Measurements from ENCODE around the gene NCAPG2. TPM values are rescaled to one million over a fixed set of nuclear protein-coding genes. Genes with fewer than 3 reads are reported as not detected.

The NCAPG2 gene
- total RNA-seq (2021), result 98.6 and 99.4 TPM in 2 replicates
- long read RNA-seq, transcript NCAPG2-201 (28 exons, 3,930 nt), result major isoform, 267 of 552 reads
- long read RNA-seq, transcript NCAPG2-203 (29 exons, 3,957 nt), result minor isoform, 27 of 552 reads
- long read RNA-seq, partial matches to known transcripts, result 68 of 552 reads
- long read RNA-seq, other reads (novel, unspliced or antisense), result 190 of 552 reads

GRCh38 chr7:158704524-158705233 is at the start of gene NCAPG2:
Gene NCAPG2, minus strand, starts transcription at chr7:158704804. Its CDS starts 2,905 bp downstream, at chr7:158701899.
- Histone ChIP-seq H2BK20ac (ENCODE audit: low read depth, low read length, poor library complexity, severe bottlenecking) (no peak within 1 kb of the TSS), H3K9ac (ENCODE audit: extremely low read depth, insufficient read length, low read length) (peak within 1 kb of the TSS; percentile 90), H2BK5ac (ENCODE audit: insufficient read length, low read length) (no peak within 1 kb of the TSS), H3K27ac (ENCODE audit: insufficient read length, low read depth, low read length) (no peak within 1 kb of the TSS), H3K9me3 (ENCODE audit: control insufficient read depth, low read depth, low read length) (peaks cover 10% of the 10 kb centered on the region), H4K8ac (replicated peaks; ENCODE audit: insufficient read length, low read depth, low read length) (no peak within 1 kb of the TSS), H3K27me3 (ENCODE audit: insufficient read depth, low read length) (no peaks in the 10 kb centered on the region), H3K4me2 (ENCODE audit: insufficient read depth, insufficient read length, low read length) (peak within 1 kb of the TSS; percentile 89), H3K56ac (ENCODE audit: insufficient read length, low read depth, low read length) (no peak within 1 kb of the TSS), H3K23ac (ENCODE audit: insufficient read length, low read depth, low read length) (no peak within 1 kb of the TSS), H3K79me2 (ENCODE audit: insufficient read depth, low read length) (peaks cover 16% of the 10 kb centered on the region; the same call in 1 of the 2 replicates), H3K4me1 (ENCODE audit: insufficient read depth, low read length) (peaks cover 3% of the 10 kb centered on the region), H3K14ac (ENCODE audit: insufficient read depth, low read length) (peak within 1 kb of the TSS; percentile 95), H3K4ac (ENCODE audit: low read depth, low read length) (no peak within 1 kb of the TSS), H4K20me1 (ENCODE audit: control insufficient read depth, insufficient read depth, insufficient read length) (no peaks in the 10 kb centered on the region), H3K79me1 (ENCODE audit: insufficient read depth, low read depth, low read length, poor library complexity, severe bottlenecking) (peaks cover 3% of the 10 kb centered on the region), H3T11ph (ENCODE audit: low read length) (no peak within 1 kb of the TSS), H2BK12ac (ENCODE audit: insufficient read length, low read depth, low read length) (no peak within 1 kb of the TSS), H2BK15ac (ENCODE audit: low read depth, low read length) (no peak within 1 kb of the TSS), H4K91ac (ENCODE audit: insufficient read length, low read depth, low read length) (no peak within 1 kb of the TSS), H2BK120ac (ENCODE audit: low read depth, low read length, poor library complexity, severe bottlenecking) (no peak within 1 kb of the TSS), H4K5ac (ENCODE audit: insufficient read length, low read depth, low read length) (no peak within 1 kb of the TSS), H2AFZ (ENCODE audit: low read length) (no peak within 1 kb of the TSS), H3K18ac (ENCODE audit: insufficient read length, low read depth, low read length) (peak within 1 kb of the TSS; percentile 76), H3K23me2 (ENCODE audit: insufficient read length, low read depth, low read length, poor library complexity, severe bottlenecking) (peaks cover 18% of the 10 kb centered on the region), H2AK5ac (ENCODE audit: insufficient read length, low read length) (no peak within 1 kb of the TSS)
- DNase-seq, result peak; percentile 97
- no CpG with 5 or more reads among the region's 78 CpGs for WGBS (ENCODE audit: extremely low coverage, insufficient read length, low lambda C conversion rate)
- peaks cover 7 to 9% of the 10 kb centered on the region in 2 experiments; a peak in 4 of 5 replicates for H3K9me3 Mint-ChIP-seq
- no peaks in the 10 kb centered on the region; the same call in 1 of the 2 replicates for H3K27me3 Mint-ChIP-seq (ENCODE audit: low read depth)
- TF ChIP-seq CTCF (conservative IDR thresholded peaks at IDR 0.05), result no peak
- H3K4me3 Mint-ChIP-seq, result peak within 1 kb of the TSS; percentile 81 to 86
- H3K4me1 Mint-ChIP-seq, result peaks cover 41 to 42% of the 10 kb centered on the region in 2 experiments
- peaks cover 16 to 32% (median 29%) of the 10 kb centered on the region in 3 experiments for H3K36me3 Mint-ChIP-seq (ENCODE audit: insufficient read depth in 1 of 3, low read depth in 3 of 3)
- peak within 1 kb of the TSS; percentile 7 to 96 (median 91); a peak in 5 of 7 replicates for H3K27ac Mint-ChIP-seq
